ENCODE results near the gene ZMYND11. TPM values are rescaled to one million over a fixed set of nuclear protein-coding genes. Genes with fewer than 3 reads are reported as not detected.

The ZMYND11 gene
- total and polyA plus RNA-seq, 12 donors: 26.6 to 95.4 (median 78.6) TPM

DNA sequence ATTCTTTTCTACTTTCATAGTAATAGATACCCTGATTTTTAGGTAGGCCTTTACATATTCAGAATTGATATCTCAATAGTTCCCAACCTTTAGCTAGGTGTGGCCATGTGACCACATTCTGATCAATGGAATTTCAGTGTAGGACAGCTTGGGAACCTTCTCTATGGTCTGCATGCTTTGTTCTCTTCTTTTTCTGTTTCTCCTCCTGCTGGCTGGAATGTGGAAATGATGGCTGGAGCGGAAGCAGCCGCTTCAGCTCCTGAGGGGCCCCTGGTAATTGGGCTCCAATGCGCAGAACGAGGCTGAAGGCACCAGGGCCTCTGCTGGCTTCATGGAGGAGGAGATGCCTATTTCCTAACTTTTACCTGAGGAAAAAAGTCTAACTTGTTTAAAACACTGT lies 152.6 kb downstream of the ZMYND11 start:
- intact Hi-C loops (cut with DNase I): no loop called here
- ATAC-seq (no peak), DNase-seq (no peak)
- Histone ChIP-seq H3K27ac (no peak overlapping the region), H3K27me3 (no peaks in the 10 kb centered on the region), H3K9me3 (no peaks in the 10 kb centered on the region), H3K36me3 (peaks cover 0 to 96% (median 19%) of the 10 kb centered on the region in 9 donors), H3K4me1 (no peaks in the 10 kb centered on the region), H3K4me3 (no peak overlapping the region)
- no peak for TF ChIP-seq CTCF (IDR thresholded peaks at IDR 0.05)
- WGBS, 2 donors: 94 to 100% methylated on average over 4 of the region's 4 CpGs

DNA sequence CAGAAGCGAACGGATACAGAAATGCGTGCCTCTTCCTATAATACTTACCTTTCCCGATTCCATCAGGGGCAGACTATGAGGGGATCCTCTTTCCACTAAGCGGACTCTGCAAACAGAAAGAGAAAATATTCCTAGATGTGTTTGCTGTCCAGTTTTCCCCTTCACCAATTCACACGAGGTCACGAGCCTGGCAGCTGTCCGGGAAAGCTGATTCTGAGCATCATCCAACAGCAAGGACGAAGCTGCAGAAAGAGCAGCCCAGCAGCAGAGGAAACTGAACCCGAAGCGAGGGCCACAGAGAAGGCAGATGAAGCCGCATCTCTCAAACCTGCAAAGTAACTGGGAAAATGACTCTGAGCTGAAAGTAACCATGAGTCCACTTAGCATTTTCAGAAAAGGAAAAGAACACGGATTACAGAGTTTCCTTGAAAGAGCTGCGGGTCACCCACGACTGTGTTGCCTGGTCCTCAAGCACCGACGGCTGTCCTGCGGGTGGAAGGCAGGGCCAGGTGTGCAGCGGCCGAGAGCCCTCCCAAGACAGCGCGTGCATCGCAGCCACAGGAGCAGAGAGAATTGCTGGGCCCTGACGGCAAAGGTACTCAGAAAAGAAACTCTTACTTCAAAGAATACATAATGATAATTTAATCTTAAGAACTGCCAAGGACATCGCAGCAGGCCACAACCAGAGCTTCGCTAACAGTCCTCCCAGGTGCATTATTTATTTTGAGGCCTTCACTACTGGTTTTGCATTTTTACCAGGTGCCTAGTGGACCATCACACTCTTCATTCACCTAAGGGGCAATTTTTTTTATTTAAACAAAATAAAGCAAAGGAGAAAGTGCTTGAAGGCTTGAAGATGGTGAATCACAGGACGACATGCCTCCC lies 153.3 kb downstream of the ZMYND11 start:
- TF ChIP-seq CTCF (IDR thresholded peaks at IDR 0.05): no peak
- H3K4me1 ChIP-seq: no peaks in the 10 kb centered on the region
- no peak for ATAC-seq
- H3K27me3 ChIP-seq: no peaks in the 10 kb centered on the region
- intact Hi-C loops (cut with DNase I): no loop called here
- 93% methylated on average over 27 of the region's 27 CpGs for WGBS, 2 donors
- H3K36me3 ChIP-seq: peaks cover 0 to 89% (median 19%) of the 10 kb centered on the region in 9 donors
- H3K9me3 ChIP-seq: no peaks in the 10 kb centered on the region
- no peak overlapping the region for H3K27ac ChIP-seq
- no peak overlapping the region for H3K4me3 ChIP-seq
- DNase-seq: no peak

DNA sequence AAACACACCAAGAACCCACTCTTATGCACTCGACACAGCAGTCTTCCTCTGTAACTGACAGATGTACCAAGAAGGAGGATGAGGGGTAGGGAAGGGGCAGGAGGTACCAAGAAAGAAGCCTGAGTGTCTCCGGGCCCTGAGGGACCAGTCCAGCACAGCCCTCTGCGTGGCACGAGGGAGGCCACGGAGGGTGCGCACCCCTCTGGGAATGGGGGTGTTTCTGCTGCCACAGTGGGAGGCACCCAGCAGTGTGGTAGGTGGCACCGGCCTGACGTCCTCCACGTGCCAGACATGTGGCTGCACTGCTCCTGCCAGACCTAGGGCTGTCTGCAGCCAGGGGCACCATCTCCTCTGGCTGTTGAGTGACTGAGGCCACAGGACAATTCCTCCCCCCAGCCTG lies 154.3 kb downstream of the ZMYND11 start:
- peaks cover 0 to 83% (median 18%) of the 10 kb centered on the region in 9 donors for H3K36me3 ChIP-seq
- no peak for TF ChIP-seq CTCF (IDR thresholded peaks at IDR 0.05)
- WGBS, 2 donors: 90 to 93% methylated on average over 9 of the region's 9 CpGs
- intact Hi-C loops (cut with DNase I): no loop called here
- H3K4me1 ChIP-seq: no peaks in the 10 kb centered on the region
- no peak overlapping the region for H3K4me3 ChIP-seq
- H3K27me3 ChIP-seq: no peaks in the 10 kb centered on the region
- DNase-seq (no peak), ATAC-seq (peak in 1 of 8 donors; percentile 16)
- no peak overlapping the region for H3K27ac ChIP-seq
- no peaks in the 10 kb centered on the region for H3K9me3 ChIP-seq

- peaks cover 0 to 77% (median 18%) of the 10 kb centered on the region in 9 donors for H3K36me3 ChIP-seq
- WGBS, 2 donors: 88% methylated on average over 17 of the region's 17 CpGs
These were observed 154.9 kb downstream of the ZMYND11 start for GRCh38 chr10:290026-290725.

More at GRCh38 chr10:290026-290725, 154.9 kb downstream of the ZMYND11 start:
- no peak overlapping the region for H3K4me3 ChIP-seq
- H3K4me1 ChIP-seq: no peaks in the 10 kb centered on the region
- no peak overlapping the region for H3K27ac ChIP-seq
- no peaks in the 10 kb centered on the region for H3K27me3 ChIP-seq
- no peaks in the 10 kb centered on the region for H3K9me3 ChIP-seq
- intact Hi-C loops (cut with DNase I): no loop called here
- DNase-seq (no peak), ATAC-seq (peak in 2 of 8 donors; percentile 18 to 28)
- no peak for TF ChIP-seq CTCF (IDR thresholded peaks at IDR 0.05)

All from heart right ventricle (tissue), 16 donors.